Activated CD4-positive, alpha-beta T cell treated with anti-CD3 and anti-CD28 coated beads, Interleukin-2, amount 10 ng/mL, durations not matched to agents 7 days and 5 days (primary cell): ENCODE data around the gene DLGAP3. TPM values are rescaled to one million over a fixed set of nuclear protein-coding genes. Genes with fewer than 3 reads are reported as not detected.
A peak's percentile ranks its signal among the peaks of the same experiment; 100 is the strongest.

Source experiments
- CTCF ChIA-PET: fragments of 350-600 bp; sonication (Branson Sonifier 250); formaldehyde crosslinking; loops from one replicate; lab custom pipeline; 2021; ENCODE audit warnings: antibody characterized with exemption; lab: Charles Lee
- POLR2A ChIA-PET: fragments of 350-600 bp; sonication (Branson Sonifier 250); formaldehyde crosslinking; loops from one replicate; lab custom pipeline; 2021; ENCODE audit warnings: antibody characterized with exemption; lab: Charles Lee
- DNase-seq: peaks from one replicate; pipeline ENCODE4 v3.0.0-alpha.2; 2020
- H3K27ac Mint-ChIP-seq: one replicate; pipeline ENCODE4 v1.8.0; 2021; ENCODE audit warnings: mild to moderate bottlenecking, moderate library complexity, mixed read lengths
- H3K27me3 Mint-ChIP-seq: one replicate; pipeline ENCODE4 v1.8.0; 2021; ENCODE audit warnings: mixed read lengths
- H3K36me3 Mint-ChIP-seq: one replicate; pipeline ENCODE4 v1.8.0; 2021; ENCODE audit warnings: low read depth, mixed read lengths
- H3K4me1 Mint-ChIP-seq: one replicate; pipeline ENCODE4 v1.8.0; 2021; ENCODE audit warnings: mixed read lengths
- H3K4me3 Mint-ChIP-seq: one replicate; pipeline ENCODE4 v1.8.0; 2021; ENCODE audit warnings: mild to moderate bottlenecking, moderate library complexity, mixed read lengths
- H3K9me3 Mint-ChIP-seq: one replicate; pipeline ENCODE4 v1.8.0; 2021; ENCODE audit warnings: mixed read lengths
- total RNA-seq, 2 experiments: library from RNA; stranded (reverse); gene quantifications; one replicate each; pipeline ENCODE4 v1.2.3, GENCODE V29; 2021

The DLGAP3 gene
- total RNA-seq, 2 experiments from 2014 or later = 0.33 to 0.40 TPM

GRCh38 chr1:34889705-34890104 lies 39.7 kb downstream of the DLGAP3 start:
- POLR2A ChIA-PET = no interaction called here
- H3K27ac Mint-ChIP-seq = no peak overlapping the region
- H3K27me3 Mint-ChIP-seq = peaks cover 21% of the 10 kb centered on the region
- H3K36me3 Mint-ChIP-seq = no peaks in the 10 kb centered on the region
- no peak overlapping the region for H3K4me3 Mint-ChIP-seq
- peaks cover 3% of the 10 kb centered on the region for H3K4me1 Mint-ChIP-seq
- DNase-seq = no peak
- CTCF ChIA-PET = interaction anchor here (0.6 kb wide), 1 partner anchor 34 kb away, joined by 3 read pairs; no protein-coding TSS in a partner anchor
- peaks cover 8% of the 10 kb centered on the region for H3K9me3 Mint-ChIP-seq

GRCh38 chr1:34887593-34887992 lies 41.9 kb downstream of the DLGAP3 start:
- H3K27ac Mint-ChIP-seq = no peak overlapping the region
- peaks cover 41% of the 10 kb centered on the region for H3K27me3 Mint-ChIP-seq
- ChIA-PET POLR2A (no interaction called here), CTCF (no interaction called here)
- peaks cover 3% of the 10 kb centered on the region for H3K4me1 Mint-ChIP-seq
- H3K9me3 Mint-ChIP-seq = peaks cover 4% of the 10 kb centered on the region
- no peak for DNase-seq
- H3K36me3 Mint-ChIP-seq = no peaks in the 10 kb centered on the region
- H3K4me3 Mint-ChIP-seq = no peak overlapping the region

- peak overlapping the region; percentile 16 for H3K4me3 Mint-ChIP-seq
- peaks cover 51% of the 10 kb centered on the region for H3K27me3 Mint-ChIP-seq
- peak; percentile 44 for DNase-seq
- POLR2A ChIA-PET = interaction anchor here (0.6 kb wide), 1 partner anchor 192 kb away, joined by 9 read pairs; no protein-coding TSS in a partner anchor
- CTCF ChIA-PET = interaction anchor here (1.3 kb wide), 1 partner anchor 19 kb away, joined by 4 read pairs; no protein-coding TSS in a partner anchor
- H3K9me3 Mint-ChIP-seq = no peaks in the 10 kb centered on the region
- H3K27ac Mint-ChIP-seq = no peak overlapping the region
- peaks cover 3% of the 10 kb centered on the region for H3K4me1 Mint-ChIP-seq
- no peaks in the 10 kb centered on the region for H3K36me3 Mint-ChIP-seq
Observed at GRCh38 chr1:34885405-34886247, 43.8 kb downstream of the DLGAP3 start.

DNA sequence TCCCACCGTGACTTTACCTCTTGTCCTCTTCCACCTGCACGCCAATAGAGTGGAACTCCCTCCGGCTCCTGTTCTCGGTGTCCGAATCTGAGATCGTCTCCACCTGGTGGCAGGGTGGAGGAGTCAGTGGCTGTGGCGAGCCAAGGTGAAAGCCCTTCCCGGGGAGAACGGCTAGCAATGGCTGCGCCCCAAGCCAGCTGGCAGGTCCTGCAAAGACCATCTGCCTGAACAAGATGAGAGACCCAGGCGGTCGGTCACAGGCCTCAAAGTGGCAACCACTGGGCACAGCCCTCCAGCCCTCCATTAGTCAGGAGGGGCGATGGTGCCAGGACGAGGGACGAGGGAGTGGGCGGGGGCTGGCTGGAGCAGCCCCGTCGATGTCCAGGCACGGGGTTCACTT lies 44.5 kb downstream of the DLGAP3 start:
- no peaks in the 10 kb centered on the region for H3K9me3 Mint-ChIP-seq
- ChIA-PET CTCF (no interaction called here), POLR2A (interaction anchor here (0.6 kb wide), 1 partner anchor 193 kb away, joined by 9 read pairs; no protein-coding TSS in a partner anchor)
- no peak overlapping the region for H3K27ac Mint-ChIP-seq
- peak overlapping the region; percentile 38 for H3K4me3 Mint-ChIP-seq
- H3K4me1 Mint-ChIP-seq = peaks cover 3% of the 10 kb centered on the region
- peaks cover 48% of the 10 kb centered on the region for H3K27me3 Mint-ChIP-seq
- no peak for DNase-seq
- H3K36me3 Mint-ChIP-seq = no peaks in the 10 kb centered on the region

DNA sequence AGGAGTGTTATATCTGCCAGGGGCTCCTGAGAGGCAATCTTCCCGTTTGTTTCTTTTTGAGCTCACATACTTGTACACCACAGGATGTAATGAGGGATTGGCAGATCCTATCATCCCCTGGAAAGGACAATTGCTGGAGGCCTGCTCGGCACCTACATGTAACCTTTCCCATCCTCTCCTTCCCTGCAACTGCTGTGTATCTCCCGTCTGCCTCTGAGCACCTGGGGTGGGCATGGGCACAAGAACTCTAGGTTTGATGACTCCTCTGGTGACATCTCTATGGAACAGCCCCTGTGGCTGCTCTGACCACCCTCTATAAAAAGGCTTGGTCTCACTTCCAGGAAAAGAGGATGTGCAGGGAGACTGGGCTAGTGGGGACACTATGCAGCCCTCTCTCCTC lies 44.9 kb downstream of the DLGAP3 start:
- DNase-seq = no peak
- POLR2A ChIA-PET = interaction anchor here (0.6 kb wide), 1 partner anchor 193 kb away, joined by 9 read pairs; no protein-coding TSS in a partner anchor
- CTCF ChIA-PET = interaction anchor here (0.8 to 1.1 kb wide), 3 partner anchors 18 to 32 kb away, joined by 3 to 4 read pairs (median 3); no protein-coding TSS in a partner anchor
- Mint-ChIP-seq H3K27ac (no peak overlapping the region), H3K27me3 (peaks cover 48% of the 10 kb centered on the region), H3K4me3 (no peak overlapping the region), H3K36me3 (no peaks in the 10 kb centered on the region), H3K4me1 (peaks cover 3% of the 10 kb centered on the region), H3K9me3 (no peaks in the 10 kb centered on the region)

DNA sequence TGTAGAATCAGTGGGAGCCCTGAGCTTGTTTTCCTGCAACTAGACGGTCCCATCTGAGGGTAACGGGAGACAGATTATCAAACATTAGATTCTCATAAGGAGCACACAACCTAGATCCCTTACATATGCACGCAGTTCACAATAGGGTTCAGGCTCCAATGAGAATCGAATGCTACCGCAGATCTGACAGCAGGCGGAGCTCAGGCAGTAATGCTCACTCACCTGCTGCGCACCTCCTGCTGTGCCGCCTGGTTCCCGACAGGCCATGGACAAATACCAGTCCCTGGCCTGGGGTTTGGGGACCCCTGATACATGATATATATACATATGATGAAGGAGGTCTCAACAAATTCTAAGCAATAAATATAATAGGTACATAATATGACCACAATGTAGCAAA lies 50.2 kb downstream of the DLGAP3 start:
- H3K4me3 Mint-ChIP-seq = no peak overlapping the region
- CTCF ChIA-PET = no interaction called here
- H3K36me3 Mint-ChIP-seq = no peaks in the 10 kb centered on the region
- peaks cover 48% of the 10 kb centered on the region for H3K27me3 Mint-ChIP-seq
- no peaks in the 10 kb centered on the region for H3K9me3 Mint-ChIP-seq
- no peak overlapping the region for H3K27ac Mint-ChIP-seq
- DNase-seq = peak; percentile 4
- POLR2A ChIA-PET = no interaction called here
- H3K4me1 Mint-ChIP-seq = no peaks in the 10 kb centered on the region

- peaks cover 3% of the 10 kb centered on the region for H3K4me1 Mint-ChIP-seq
- H3K4me3 Mint-ChIP-seq = no peak overlapping the region
- no peak for DNase-seq
- H3K27ac Mint-ChIP-seq = no peak overlapping the region
- no peaks in the 10 kb centered on the region for H3K9me3 Mint-ChIP-seq
- H3K36me3 Mint-ChIP-seq = no peaks in the 10 kb centered on the region
- ChIA-PET POLR2A (no interaction called here), CTCF (no interaction called here)
- H3K27me3 Mint-ChIP-seq = peaks cover 53% of the 10 kb centered on the region
Observed at GRCh38 chr1:34876406-34876805, 53.0 kb downstream of the DLGAP3 start.

DNA sequence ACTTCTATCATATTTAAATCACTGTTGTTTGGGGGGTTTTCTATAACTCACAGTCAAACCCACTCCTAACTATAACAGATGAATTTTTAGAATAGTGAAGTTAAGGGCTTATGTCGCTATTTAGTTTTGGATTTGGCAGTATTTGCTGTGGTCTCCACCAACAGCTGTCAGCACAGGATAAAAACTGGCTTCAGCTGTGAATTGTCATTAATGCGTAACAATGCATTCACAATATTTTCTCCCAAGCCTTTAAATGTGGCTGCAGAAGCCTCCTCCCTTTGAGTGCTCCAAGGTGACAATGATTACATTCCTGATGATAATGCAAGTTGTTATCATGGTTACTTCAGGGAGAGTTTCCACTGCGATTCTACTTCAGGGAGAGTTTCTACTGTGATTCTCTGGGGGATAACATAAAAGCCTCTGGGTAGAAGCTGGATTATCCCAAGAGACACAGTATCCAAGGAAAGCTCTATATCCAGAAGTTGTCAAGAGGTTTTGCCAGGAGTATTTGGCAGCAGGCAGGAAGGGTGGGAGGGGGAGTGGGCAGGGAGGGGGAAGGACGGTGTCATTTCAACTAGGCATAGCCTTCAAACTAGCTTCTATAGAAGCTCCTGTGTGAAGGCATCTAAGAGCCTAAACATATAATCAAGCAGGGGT lies 55.0 kb downstream of the DLGAP3 start:
- Mint-ChIP-seq H3K4me3 (no peak overlapping the region), H3K27me3 (peaks cover 47% of the 10 kb centered on the region), H3K27ac (no peak overlapping the region), H3K9me3 (no peaks in the 10 kb centered on the region), H3K4me1 (peaks cover 8% of the 10 kb centered on the region), H3K36me3 (no peaks in the 10 kb centered on the region)
- POLR2A ChIA-PET = no interaction called here
- no peak for DNase-seq
- CTCF ChIA-PET = interaction anchor here (0.6 to 1.2 kb wide), 3 partner anchors 8 to 341 kb away, joined by 3 to 7 read pairs (median 5); partner anchors contain the start of gene SMIM12

- H3K36me3 Mint-ChIP-seq = no peaks in the 10 kb centered on the region
- H3K27ac Mint-ChIP-seq = no peak overlapping the region
- H3K9me3 Mint-ChIP-seq = no peaks in the 10 kb centered on the region
- no peak overlapping the region for H3K4me3 Mint-ChIP-seq
- H3K27me3 Mint-ChIP-seq = peaks cover 42% of the 10 kb centered on the region
- ChIA-PET CTCF (interaction anchor here (1.1 to 1.8 kb wide), 3 partner anchors 11 to 20 kb away, joined by 4 to 7 read pairs (median 5); no protein-coding TSS in a partner anchor), POLR2A (no interaction called here)
- no peak for DNase-seq
- H3K4me1 Mint-ChIP-seq = peaks cover 8% of the 10 kb centered on the region
Observed at GRCh38 chr1:34872133-34872503, 57.3 kb downstream of the DLGAP3 start.

- peak overlapping the region; percentile 17 for H3K27ac Mint-ChIP-seq
- ChIA-PET POLR2A (no interaction called here), CTCF (interaction anchor here (1.1 to 1.8 kb wide), 3 partner anchors 12 to 20 kb away, joined by 4 to 7 read pairs (median 5); no protein-coding TSS in a partner anchor)
- DNase-seq = peak; percentile 4
- peaks cover 39% of the 10 kb centered on the region for H3K27me3 Mint-ChIP-seq
- no peaks in the 10 kb centered on the region for H3K36me3 Mint-ChIP-seq
- peaks cover 8% of the 10 kb centered on the region for H3K4me1 Mint-ChIP-seq
- H3K9me3 Mint-ChIP-seq = no peaks in the 10 kb centered on the region
- no peak overlapping the region for H3K4me3 Mint-ChIP-seq
Observed at GRCh38 chr1:34871443-34872132, 57.9 kb downstream of the DLGAP3 start.

DNA sequence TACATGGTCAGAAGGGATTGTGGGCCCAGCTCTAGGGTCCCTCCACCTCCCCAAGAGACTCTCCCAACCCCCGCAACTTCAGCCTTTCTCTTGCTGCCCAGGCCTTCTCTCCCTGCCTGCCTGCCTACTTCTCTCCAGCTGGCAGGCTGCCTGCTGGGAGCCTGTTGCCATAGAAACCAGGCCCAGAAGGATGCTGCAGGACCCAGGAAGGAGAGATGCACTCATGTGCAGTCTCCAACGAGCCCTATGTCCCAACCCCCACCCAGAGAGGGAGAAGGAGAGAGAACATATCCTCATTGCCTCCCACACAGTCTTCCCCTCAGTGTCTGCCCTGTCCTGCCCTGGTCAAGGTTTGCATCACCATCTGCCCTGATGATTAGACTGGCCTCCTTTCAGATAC lies 59.1 kb downstream of the DLGAP3 start:
- Mint-ChIP-seq H3K4me3 (no peak overlapping the region), H3K27me3 (peaks cover 34% of the 10 kb centered on the region), H3K36me3 (no peaks in the 10 kb centered on the region), H3K27ac (no peak overlapping the region), H3K9me3 (no peaks in the 10 kb centered on the region), H3K4me1 (peaks cover 11% of the 10 kb centered on the region)
- ChIA-PET POLR2A (no interaction called here), CTCF (interaction anchor here (1.0 to 1.8 kb wide), 2 partner anchors 11 to 18 kb away, joined by 3 to 7 read pairs; partner anchors contain the start of gene SMIM12)
- DNase-seq = peak; percentile 3

GRCh38 chr1:34869760-34870159 lies 59.7 kb downstream of the DLGAP3 start:
- no peaks in the 10 kb centered on the region for H3K36me3 Mint-ChIP-seq
- H3K9me3 Mint-ChIP-seq = no peaks in the 10 kb centered on the region
- DNase-seq = no peak
- ChIA-PET POLR2A (no interaction called here), CTCF (interaction anchor here (1.0 to 6.7 kb wide), 2 partner anchors 10 to 16 kb away, joined by 3 to 47 read pairs; partner anchors contain the start of gene SMIM12)
- H3K4me1 Mint-ChIP-seq = peaks cover 16% of the 10 kb centered on the region
- H3K27ac Mint-ChIP-seq = no peak overlapping the region
- H3K27me3 Mint-ChIP-seq = peaks cover 32% of the 10 kb centered on the region
- H3K4me3 Mint-ChIP-seq = no peak overlapping the region
